Stimulated activated naive CD8-positive, alpha-beta T cell treated with anti-CD3 and anti-CD28 coated beads, Interleukin-15, Interleukin-2, amounts not matched to agents 100 ng/mL and 50 ng/mL, for 24 hours (primary cell): ENCODE measurements around the gene PTPRF.
"Not testable (repeated sequence)": the region's sequence is repeated elsewhere in the genome, so short reads cannot be mapped to it uniquely, and the experiment has no call there.

Source experiments
- H3K27ac Mint-ChIP-seq: one replicate; pipeline ENCODE4 v1.8.0; 2021; ENCODE audit warnings: mild to moderate bottlenecking, mixed read lengths
- H3K27me3 Mint-ChIP-seq: one replicate; pipeline ENCODE4 v1.8.0; 2021; ENCODE audit warnings: mixed read lengths
- H3K36me3 Mint-ChIP-seq: one replicate; pipeline ENCODE4 v1.8.0; 2021; ENCODE audit warnings: low read depth, mixed read lengths
- H3K4me1 Mint-ChIP-seq: one replicate; pipeline ENCODE4 v1.8.0; 2021; ENCODE audit warnings: low read depth, mixed read lengths
- H3K4me3 Mint-ChIP-seq: one replicate; pipeline ENCODE4 v1.8.0; 2021; ENCODE audit warnings: mild to moderate bottlenecking, mixed read lengths
- H3K9me3 Mint-ChIP-seq: one replicate; pipeline ENCODE4 v1.8.0; 2021; ENCODE audit warnings: mixed read lengths

Gene PTPRF

GRCh38 chr1:43639976-43640794, 109.5 kb downstream of the PTPRF start:
- H3K27ac Mint-ChIP-seq, result no peak overlapping the region
- H3K36me3 Mint-ChIP-seq, result no peaks in the 10 kb centered on the region
- peaks cover 14% of the 10 kb centered on the region for H3K27me3 Mint-ChIP-seq
- no peaks in the 10 kb centered on the region for H3K4me1 Mint-ChIP-seq
- H3K4me3 Mint-ChIP-seq, result no peak overlapping the region
- no peaks in the 10 kb centered on the region for H3K9me3 Mint-ChIP-seq

- H3K36me3 Mint-ChIP-seq, result no peaks in the 10 kb centered on the region
- H3K27me3 Mint-ChIP-seq, result peaks cover 14% of the 10 kb centered on the region
- no peaks in the 10 kb centered on the region for H3K9me3 Mint-ChIP-seq
- H3K4me1 Mint-ChIP-seq, result peaks cover 5% of the 10 kb centered on the region
- H3K27ac Mint-ChIP-seq, result no peak overlapping the region
- H3K4me3 Mint-ChIP-seq, result no peak overlapping the region
Measured at GRCh38 chr1:43644558-43644957, 113.9 kb downstream of the PTPRF start.

- Mint-ChIP-seq H3K4me3 (no peak overlapping the region), H3K36me3 (no peaks in the 10 kb centered on the region), H3K27me3 (peaks cover 14% of the 10 kb centered on the region), H3K27ac (no peak overlapping the region), H3K9me3 (no peaks in the 10 kb centered on the region), H3K4me1 (peaks cover 6% of the 10 kb centered on the region)
Measured at GRCh38 chr1:43645461-43645860, 114.8 kb downstream of the PTPRF start.

- H3K4me3 Mint-ChIP-seq, H3K9me3 Mint-ChIP-seq, H3K27ac Mint-ChIP-seq, H3K27me3 Mint-ChIP-seq, H3K36me3 Mint-ChIP-seq: not testable (repeated sequence)
- H3K4me1 Mint-ChIP-seq, result peaks cover 22% of the 10 kb centered on the region
Measured at GRCh38 chr1:43647331-43647730, 116.6 kb downstream of the PTPRF start.

- H3K9me3 Mint-ChIP-seq, result no peaks in the 10 kb centered on the region
- peaks cover 26% of the 10 kb centered on the region for H3K4me1 Mint-ChIP-seq
- peaks cover under 1% of the 10 kb centered on the region for H3K27me3 Mint-ChIP-seq
- H3K27ac Mint-ChIP-seq, result no peak overlapping the region
- peaks cover 4% of the 10 kb centered on the region for H3K36me3 Mint-ChIP-seq
- H3K4me3 Mint-ChIP-seq, result peak overlapping the region; percentile 99
Measured at GRCh38 chr1:43648221-43648847, 117.7 kb downstream of the PTPRF start.

- H3K27me3 Mint-ChIP-seq, result no peaks in the 10 kb centered on the region
- peaks cover 9% of the 10 kb centered on the region for H3K36me3 Mint-ChIP-seq
- H3K4me1 Mint-ChIP-seq, result peaks cover 31% of the 10 kb centered on the region
- H3K9me3 Mint-ChIP-seq, result no peaks in the 10 kb centered on the region
- peak overlapping the region; percentile 99 for H3K4me3 Mint-ChIP-seq
- H3K27ac Mint-ChIP-seq, result no peak overlapping the region
Measured at GRCh38 chr1:43648876-43649477, 118.3 kb downstream of the PTPRF start.

GRCh38 chr1:43650310-43651085, 119.8 kb downstream of the PTPRF start:
- H3K27ac Mint-ChIP-seq, result peak overlapping the region; percentile 96
- H3K4me1 Mint-ChIP-seq, result peaks cover 35% of the 10 kb centered on the region
- no peaks in the 10 kb centered on the region for H3K9me3 Mint-ChIP-seq
- H3K36me3 Mint-ChIP-seq, result peaks cover 18% of the 10 kb centered on the region
- peak overlapping the region; percentile 99 for H3K4me3 Mint-ChIP-seq
- H3K27me3 Mint-ChIP-seq, result no peaks in the 10 kb centered on the region

GRCh38 chr1:43651188-43651587, 120.5 kb downstream of the PTPRF start:
- H3K9me3 Mint-ChIP-seq, result no peaks in the 10 kb centered on the region
- peaks cover 25% of the 10 kb centered on the region for H3K36me3 Mint-ChIP-seq
- H3K4me1 Mint-ChIP-seq, result peaks cover 35% of the 10 kb centered on the region
- no peaks in the 10 kb centered on the region for H3K27me3 Mint-ChIP-seq
- peak overlapping the region; percentile 74 for H3K27ac Mint-ChIP-seq
- peak overlapping the region; percentile 99 for H3K4me3 Mint-ChIP-seq

GRCh38 chr1:43651902-43652301, 121.2 kb downstream of the PTPRF start:
- H3K27ac Mint-ChIP-seq, result peak overlapping the region; percentile 74
- H3K27me3 Mint-ChIP-seq, result no peaks in the 10 kb centered on the region
- no peaks in the 10 kb centered on the region for H3K9me3 Mint-ChIP-seq
- H3K36me3 Mint-ChIP-seq, result peaks cover 32% of the 10 kb centered on the region
- peaks cover 35% of the 10 kb centered on the region for H3K4me1 Mint-ChIP-seq
- H3K4me3 Mint-ChIP-seq, result peak overlapping the region; percentile 99

GRCh38 chr1:43653339-43653738, 122.7 kb downstream of the PTPRF start:
- no peak overlapping the region for H3K27ac Mint-ChIP-seq
- no peaks in the 10 kb centered on the region for H3K9me3 Mint-ChIP-seq
- H3K4me3 Mint-ChIP-seq, result no peak overlapping the region
- H3K27me3 Mint-ChIP-seq, result no peaks in the 10 kb centered on the region
- H3K4me1 Mint-ChIP-seq, result peaks cover 35% of the 10 kb centered on the region
- H3K36me3 Mint-ChIP-seq, result peaks cover 33% of the 10 kb centered on the region

GRCh38 chr1:43653893-43654292, 123.2 kb downstream of the PTPRF start:
- H3K36me3 Mint-ChIP-seq, result peaks cover 33% of the 10 kb centered on the region

GRCh38 chr1:43655953-43656352, 125.3 kb downstream of the PTPRF start:
- no peaks in the 10 kb centered on the region for H3K9me3 Mint-ChIP-seq
- H3K27ac Mint-ChIP-seq, result no peak overlapping the region
- H3K4me3 Mint-ChIP-seq, result no peak overlapping the region
- H3K36me3 Mint-ChIP-seq, result peaks cover 46% of the 10 kb centered on the region
- H3K27me3 Mint-ChIP-seq, result no peaks in the 10 kb centered on the region
- H3K4me1 Mint-ChIP-seq, result peaks cover 25% of the 10 kb centered on the region

More at GRCh38 chr1:43653893-43654292, 123.2 kb downstream of the PTPRF start:
- H3K27me3 Mint-ChIP-seq, result no peaks in the 10 kb centered on the region
- H3K4me3 Mint-ChIP-seq, result no peak overlapping the region
- no peaks in the 10 kb centered on the region for H3K9me3 Mint-ChIP-seq
- H3K4me1 Mint-ChIP-seq, result peaks cover 32% of the 10 kb centered on the region
- no peak overlapping the region for H3K27ac Mint-ChIP-seq

GRCh38 chr1:43659212-43660166, 128.8 kb downstream of the PTPRF start:
- Mint-ChIP-seq H3K27me3 (no peaks in the 10 kb centered on the region), H3K4me3 (no peak overlapping the region), H3K36me3 (peaks cover 60% of the 10 kb centered on the region), H3K27ac (no peak overlapping the region), H3K4me1 (peaks cover 9% of the 10 kb centered on the region), H3K9me3 (no peaks in the 10 kb centered on the region)

GRCh38 chr1:43660355-43660754, 129.7 kb downstream of the PTPRF start:
- H3K36me3 Mint-ChIP-seq, result peaks cover 62% of the 10 kb centered on the region
- H3K4me3 Mint-ChIP-seq, result no peak overlapping the region
- no peak overlapping the region for H3K27ac Mint-ChIP-seq
- H3K9me3 Mint-ChIP-seq, result no peaks in the 10 kb centered on the region
- no peaks in the 10 kb centered on the region for H3K27me3 Mint-ChIP-seq
- H3K4me1 Mint-ChIP-seq, result peaks cover 9% of the 10 kb centered on the region
